ENCODE results near the gene ACSBG1.

ACSBG1 gene

DNA sequence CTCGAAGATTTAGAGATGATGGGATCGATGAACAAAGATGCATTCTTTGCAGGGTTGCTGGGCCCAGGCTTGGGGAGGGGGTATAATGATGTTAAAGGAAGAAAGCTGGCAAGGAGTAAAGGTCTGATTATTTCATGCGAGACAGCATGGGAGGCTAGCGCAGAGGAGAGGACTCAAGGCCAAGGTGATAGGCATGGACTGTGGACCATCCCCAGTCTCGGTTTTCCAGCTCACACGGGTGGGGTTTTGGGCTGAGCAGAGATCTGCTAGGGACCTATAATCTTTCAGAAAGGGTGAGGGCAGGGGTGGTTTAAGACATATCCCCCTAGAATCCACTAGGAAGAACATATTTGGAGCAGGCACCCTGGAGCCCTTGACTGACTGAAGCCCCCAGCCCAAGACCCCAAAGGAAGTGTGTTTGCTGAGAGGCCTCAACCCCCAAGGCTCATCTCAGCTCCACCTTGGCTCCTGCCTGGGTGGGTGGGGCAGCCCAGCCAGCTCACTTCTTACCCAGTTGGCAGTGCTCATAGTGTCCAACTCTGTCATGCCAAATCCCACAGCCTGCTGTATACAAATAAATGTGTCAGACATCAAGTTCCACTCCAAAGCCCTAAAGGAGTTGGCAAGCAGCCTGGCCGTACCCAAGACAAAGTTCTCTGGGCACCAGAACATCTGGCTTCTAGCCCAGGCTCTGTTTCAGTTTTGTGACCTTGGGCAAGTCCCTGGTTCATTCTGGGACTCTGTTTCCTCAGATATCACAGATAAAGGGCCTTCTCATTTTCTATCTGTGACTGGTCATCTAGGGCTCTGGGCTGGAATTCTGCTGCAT is 17.9 kb downstream of the ACSBG1 start:
- DNase-seq: peak; percentile 37

GRCh38 chr15:78213956-78214355 is 20.4 kb downstream of the ACSBG1 start:
- DNase-seq: no peak

DNA sequence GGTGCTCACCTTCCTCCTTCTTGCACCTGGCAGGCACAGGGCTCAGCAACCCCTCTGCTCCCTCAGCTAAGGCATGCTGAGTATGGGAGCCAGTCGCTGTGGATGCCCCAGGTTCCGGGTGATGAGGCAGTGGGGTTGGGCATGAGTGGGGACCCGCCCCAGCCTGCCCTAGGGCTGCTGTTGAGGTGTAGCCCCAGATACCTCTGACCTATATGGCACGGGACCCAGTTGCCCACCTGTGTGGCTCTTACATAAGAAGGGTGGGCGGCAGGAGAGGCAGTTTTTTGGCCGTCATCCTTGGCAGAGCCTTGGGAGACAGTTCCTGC is 21.0 kb downstream of the ACSBG1 start:
- no peak for DNase-seq

DNA sequence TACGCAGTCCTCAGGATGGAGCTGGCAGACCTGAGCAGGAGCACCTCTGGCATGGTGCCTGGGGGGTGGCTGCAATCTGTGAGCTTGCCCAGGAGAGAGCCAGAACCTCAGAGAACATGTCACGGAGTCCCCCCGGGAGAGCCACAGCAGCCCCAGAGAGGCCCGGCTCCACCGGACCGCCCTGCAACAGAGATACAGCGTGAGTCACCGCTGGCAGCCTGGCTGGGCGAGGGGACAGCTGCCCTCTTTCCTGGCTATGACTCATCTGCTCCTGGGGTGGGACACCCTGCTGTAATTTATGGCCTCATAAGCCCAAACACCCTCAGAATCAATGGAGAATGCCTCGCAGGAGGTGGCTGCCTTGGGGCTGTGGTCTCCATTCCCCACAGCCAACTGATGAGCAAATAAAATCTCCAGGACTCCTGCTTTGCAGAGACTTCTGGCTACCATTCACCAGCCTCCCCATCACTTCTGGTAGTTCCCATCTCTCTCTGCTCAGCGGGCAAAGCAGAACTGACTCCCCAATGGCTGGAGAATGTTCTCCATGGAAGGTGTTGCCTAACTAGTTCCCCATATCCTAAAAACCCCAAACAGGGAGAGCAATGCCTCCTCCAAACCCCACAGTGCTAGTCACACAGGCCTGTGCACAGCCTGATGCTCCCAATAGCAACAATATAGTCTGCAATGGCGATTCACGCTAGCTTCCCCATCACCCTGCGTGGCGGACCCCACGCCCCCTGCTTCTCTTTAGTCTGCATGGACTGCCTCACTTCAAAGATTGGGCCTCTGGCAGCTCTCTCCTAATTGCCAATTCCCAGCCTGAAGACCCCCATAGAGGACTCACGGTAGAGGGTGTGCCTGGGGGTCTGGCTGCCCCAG is 21.6 kb downstream of the ACSBG1 start:
- DNase-seq: peak; percentile 51

GRCh38 chr15:78212008-78212407 is 22.4 kb downstream of the ACSBG1 start:
- DNase-seq: no peak

DNA sequence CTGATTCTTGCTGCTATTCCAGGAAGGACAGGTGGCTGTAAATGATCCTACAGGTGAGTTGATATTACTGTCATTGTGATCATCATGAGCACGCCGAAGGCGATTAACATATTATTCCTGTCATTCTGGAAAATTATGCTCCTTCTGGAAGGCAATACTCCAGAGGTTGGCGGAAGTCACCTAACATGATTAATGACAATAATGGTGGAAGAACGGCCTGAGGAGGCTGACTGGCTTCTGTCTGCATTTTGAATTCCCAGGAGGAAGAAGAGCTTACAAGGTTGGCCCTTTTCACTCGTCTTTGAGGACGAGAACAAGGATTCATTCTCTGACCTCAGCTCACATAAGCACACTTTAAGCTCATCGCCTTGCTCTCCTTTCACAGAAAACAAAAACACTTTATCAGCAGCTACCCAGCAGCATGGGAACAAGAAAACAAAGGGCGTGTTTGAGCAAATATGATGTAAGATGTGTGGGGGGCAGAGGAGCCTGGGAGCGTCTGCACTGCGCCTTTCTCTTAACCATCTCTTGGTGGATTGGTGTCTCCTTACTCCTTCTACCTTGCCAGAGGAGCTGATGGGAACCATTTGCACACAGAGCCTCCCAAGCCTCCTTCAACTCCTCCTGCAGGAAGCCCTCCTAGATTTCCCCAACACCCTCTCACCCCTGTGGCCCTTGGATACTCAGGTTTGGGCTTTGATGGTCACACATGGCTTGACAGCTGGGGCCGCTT is 23.0 kb downstream of the ACSBG1 start:
- peak; percentile 33 for DNase-seq

- peak; percentile 27 for DNase-seq
Measured at GRCh38 chr15:78210349-78210717, 24.0 kb downstream of the ACSBG1 start.

GRCh38 chr15:78209646-78210348 is 24.6 kb downstream of the ACSBG1 start:
- DNase-seq: peak; percentile 45

DNA sequence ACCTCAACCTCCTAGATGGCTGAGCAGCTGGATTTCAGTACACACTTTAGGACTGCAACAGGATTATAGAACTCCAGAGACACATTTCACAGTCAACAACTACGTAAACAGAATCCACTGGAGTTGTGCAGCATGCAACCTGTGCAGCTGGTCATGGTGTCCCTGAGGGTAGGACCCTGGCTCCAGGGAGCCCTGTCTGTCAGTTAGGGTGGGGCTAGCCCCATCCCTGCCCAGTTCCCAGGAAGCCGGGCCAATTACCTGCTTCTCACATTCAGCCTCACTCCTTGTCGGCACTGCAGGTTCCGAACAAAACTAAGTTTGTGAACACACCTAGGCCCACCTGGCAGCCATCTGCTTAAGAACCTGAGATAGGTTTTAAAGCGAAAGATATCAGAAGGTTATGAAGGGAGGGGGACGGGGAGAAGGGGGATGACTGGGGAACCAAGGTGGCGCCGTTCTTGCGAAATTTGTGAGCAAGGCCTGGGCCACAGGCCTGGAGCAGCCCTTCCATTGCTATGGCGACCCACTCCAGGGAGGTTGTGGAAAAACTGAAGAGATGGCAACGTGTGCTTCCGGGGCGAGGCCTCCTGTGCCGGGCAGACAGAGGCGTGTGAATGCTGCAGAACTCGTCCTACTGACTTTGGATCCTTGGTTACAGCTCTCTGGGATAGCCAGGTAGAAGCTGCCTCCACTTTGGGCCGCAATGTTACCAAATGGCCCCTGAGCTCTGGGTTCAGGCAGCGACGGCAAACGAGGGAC is 25.3 kb downstream of the ACSBG1 start:
- DNase-seq: peak; percentile 9

DNA sequence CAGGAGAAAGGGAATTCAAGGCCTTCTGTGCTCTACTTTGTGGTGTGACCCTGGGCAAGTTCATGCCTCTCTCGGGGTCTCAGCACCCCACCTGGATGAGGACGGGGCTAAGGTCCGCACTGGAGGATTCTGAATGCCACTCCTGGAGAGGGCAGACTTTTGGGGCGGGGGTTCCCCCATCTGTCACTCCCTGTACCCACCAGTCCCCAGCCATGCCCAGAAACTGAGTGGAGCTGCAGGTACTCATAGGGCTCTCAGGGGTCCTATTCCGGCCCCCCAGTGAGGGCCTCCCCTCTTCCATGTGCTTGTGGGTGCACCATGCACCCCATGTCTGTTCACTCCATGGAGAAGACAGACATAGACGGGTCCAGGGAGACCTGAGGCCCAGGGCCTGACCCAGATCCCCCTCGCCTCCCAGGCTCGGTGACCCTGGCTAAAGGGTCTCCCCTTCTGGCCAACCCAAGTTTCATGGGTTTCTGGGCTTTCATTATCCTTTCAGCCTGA is 26.0 kb downstream of the ACSBG1 start:
- DNase-seq: no peak

DNA sequence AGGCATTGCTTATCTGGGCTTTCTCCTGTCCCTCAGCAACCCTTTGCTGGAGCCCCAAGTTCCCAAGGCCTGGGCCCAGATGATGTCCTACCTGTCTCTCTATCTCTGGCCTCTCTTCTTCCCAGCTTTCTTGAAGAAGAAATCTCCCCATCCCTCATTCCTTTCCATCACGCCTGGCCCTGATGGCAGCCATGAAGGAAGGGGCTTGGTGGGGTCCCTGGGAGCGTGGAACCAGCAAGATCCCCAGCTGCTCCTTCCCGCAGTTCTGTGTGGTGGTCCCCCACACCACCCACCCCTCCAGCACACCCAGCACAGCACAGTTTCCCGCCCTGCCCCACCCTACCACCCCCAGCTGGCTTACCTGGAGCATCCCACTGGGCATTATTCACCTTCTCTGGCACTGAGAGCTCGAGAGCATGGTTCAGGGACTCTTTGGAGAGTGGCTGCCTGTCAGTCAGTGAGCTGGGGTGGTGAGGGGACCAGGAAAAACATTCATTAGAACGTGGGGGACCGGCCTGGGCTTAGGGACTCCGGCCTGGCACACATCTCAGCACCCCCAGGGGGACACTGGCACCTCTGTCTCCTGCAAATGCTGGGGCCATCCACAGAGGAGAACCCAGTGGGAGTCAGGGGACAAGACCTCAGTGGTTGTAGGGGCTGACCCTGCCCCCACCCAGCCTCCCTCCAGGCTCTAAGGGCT is 26.6 kb downstream of the ACSBG1 start:
- DNase-seq: no peak

- no peak for DNase-seq
Measured at GRCh38 chr15:78207110-78207458, 27.3 kb downstream of the ACSBG1 start.

- peak; percentile 39 for DNase-seq
Measured at GRCh38 chr15:78206326-78207109, 27.8 kb downstream of the ACSBG1 start.

GRCh38 chr15:78205856-78206255 is 28.5 kb downstream of the ACSBG1 start:
- no peak for DNase-seq

DNA sequence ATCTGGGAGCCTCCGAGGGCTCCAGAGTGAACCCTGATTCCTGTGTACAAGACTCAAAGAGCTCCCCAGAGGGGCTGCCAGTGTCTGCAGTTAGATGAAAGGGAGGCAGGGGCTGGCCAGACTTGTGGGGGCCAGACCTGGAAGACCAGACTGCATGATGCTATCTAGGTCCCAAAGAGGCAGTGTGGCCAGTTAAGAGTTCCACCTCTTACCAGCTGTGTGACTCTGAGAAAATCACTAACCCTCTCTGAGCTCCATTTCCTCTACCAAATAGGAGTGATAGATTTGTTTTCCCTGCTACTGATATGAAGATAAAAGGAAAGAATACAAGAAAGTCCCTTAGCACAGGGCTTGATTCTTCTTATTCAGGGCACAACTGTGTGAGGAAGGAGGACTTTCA is 29.0 kb downstream of the ACSBG1 start:
- DNase-seq: no peak

- DNase-seq: no peak
Measured at GRCh38 chr15:78204351-78205309, 29.7 kb downstream of the ACSBG1 start.

DNA sequence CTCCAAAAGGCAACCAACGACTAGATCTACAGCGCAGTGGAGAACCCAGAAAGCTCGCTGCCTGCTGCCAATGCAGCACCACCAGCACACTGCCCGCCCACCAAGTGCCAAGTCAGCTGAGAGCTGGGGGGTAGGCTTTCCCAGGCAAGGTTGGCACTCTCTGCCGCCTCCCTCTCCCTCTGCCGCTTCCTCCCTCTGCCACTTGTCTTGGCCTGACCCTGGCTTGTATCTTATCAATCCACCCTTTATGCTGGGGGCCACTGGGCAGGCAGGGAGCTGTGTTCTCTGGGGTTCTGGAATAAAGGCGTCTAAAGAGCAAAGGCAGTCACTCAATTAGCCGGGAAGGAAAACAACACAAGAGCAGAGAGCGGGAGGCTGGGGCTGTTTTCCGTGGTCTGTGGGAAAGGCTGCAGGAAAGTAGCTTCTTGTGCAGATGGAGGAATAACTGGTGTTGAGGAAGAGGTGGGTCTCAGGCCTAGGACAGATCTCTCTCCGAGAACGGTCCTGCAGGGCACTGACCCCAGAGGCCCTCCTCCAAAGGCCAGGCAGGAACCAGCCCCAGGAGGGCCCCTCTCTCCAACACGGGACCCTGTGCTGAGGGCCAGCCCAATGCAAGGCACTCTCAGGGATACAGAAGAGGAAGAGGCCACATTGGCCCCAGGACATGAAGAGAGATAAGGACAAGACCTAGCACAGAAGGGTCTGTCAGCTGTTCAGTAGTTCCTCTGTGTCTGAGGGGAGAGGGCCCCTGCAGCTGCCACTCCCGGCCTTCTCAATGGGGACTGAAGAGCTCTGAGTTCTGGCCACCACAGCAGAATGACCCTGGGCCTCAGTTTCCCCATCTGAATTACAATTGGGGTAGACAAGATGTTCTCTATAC is 30.8 kb downstream of the ACSBG1 start:
- DNase-seq: no peak
